Renal cortex interstitium (tissue), 11 donors: ENCODE results near the gene CDHR3. TPM values are rescaled to one million over a fixed set of nuclear protein-coding genes. Genes with fewer than 3 reads are reported as not detected.

Experiments
- DNase-seq, 11 donors: peaks; one replicate each; pipeline ENCODE4 v3.0.0-alpha.2; 2013; ENCODE audit warnings: low read depth in 9 of 11, low spot score in 4 of 11; ENCODE audit errors: extremely low read depth in 1 of 11
- polyA plus RNA-seq, 3 donors: library from polyadenylated mRNA; unstranded; fragments of 120-200 nt; gene quantifications; one replicate each; pipeline ENCODE4 v1.2.1, GENCODE V29; 2013; ENCODE audit not compliant: insufficient read length in 3 of 3

Gene CDHR3
- polyA plus RNA-seq, 3 donors, result 8.0 to 12.1 (median 8.8) TPM

DNA sequence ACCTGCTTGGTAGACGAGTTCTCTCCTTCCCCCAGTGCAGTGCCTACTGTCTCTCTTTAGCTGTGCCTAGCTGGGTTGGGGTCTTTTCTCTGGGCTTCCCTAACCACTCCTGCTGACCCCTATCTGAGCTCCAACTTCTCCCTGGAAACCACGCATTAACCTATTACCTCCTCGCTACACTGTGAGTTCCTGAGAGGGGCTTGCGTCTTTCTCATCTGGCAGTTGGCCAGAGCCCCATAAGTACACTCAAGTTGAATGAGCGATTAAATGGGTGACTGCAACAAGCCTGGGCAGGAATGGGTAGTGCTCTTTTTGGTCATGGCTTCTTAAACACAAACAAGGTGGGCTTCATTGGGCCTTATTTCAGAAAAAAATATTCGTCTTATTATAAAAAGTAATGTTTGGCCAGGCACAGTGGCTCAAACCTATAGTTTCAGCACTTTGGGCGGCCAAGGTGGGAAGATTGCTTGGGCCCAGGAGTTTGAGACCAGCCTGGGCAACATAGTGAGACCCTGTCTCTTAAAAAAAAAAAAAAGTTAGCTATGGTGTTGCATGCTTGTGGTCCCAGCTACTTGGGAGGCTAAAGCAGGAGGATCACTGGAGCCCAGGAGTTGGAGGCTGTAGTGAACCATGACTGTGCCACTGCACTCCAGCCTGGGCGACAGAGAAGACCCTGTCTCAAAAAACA is 107.6 kb downstream of the CDHR3 start:
- DNase-seq, result no peak

DNA sequence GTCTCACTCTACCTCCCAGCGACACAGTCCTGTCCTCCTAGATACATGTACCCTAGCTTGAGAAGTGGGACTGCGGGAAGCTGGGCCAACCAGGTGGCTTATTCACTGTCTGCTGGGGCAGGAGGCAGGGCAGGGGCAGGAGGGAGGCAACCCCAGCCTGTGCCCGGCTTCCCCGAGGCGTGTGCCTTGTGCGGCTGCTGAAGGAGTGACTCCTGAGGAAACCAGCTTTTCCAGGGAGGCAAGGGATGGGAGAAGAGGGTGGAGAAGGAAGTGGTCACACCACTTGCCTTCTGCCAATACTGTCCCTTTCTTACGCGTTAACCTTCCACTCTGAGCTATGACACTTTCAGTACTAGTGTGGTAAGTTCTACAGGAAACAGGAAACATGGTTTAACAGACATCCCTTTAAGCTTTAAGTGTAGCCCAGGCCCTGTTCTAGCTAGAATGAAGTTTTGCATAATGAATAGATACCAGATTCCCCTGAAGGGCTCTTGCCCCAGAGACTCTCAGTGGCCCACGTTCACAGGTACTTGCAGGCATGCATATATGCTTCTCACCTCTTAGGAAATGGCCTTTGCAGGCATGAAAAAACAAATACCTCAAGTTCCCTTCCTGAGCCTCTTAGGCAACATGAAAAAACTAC is 108.4 kb downstream of the CDHR3 start:
- peak in 1 of 11 donors; percentile 36 for DNase-seq

- DNase-seq, result no peak
Observed at GRCh38 chr7:106071999-106072714, 109.1 kb downstream of the CDHR3 start.

- no peak for DNase-seq
Observed at GRCh38 chr7:106072715-106073091, 109.6 kb downstream of the CDHR3 start.

DNA sequence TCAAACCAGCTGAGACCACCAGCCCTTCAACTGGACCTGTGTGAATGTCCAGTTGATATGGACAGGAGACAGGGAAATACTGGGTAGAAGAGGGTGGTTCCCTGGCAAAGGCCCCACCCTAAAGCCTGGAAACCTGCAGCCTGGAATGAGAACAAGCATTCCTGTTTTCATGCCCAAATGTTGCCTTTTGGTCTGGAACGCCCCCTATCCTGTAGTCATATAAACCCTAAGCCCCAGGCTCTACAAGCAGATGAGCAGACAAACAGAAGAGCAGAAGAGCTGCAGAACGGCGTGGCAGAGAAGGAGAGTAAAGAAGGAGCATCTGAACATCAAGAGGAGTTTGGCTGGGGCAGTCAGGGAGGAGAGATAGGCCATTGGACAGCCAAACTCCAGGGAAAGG is 110.6 kb downstream of the CDHR3 start:
- DNase-seq, result no peak

GRCh38 chr7:106074257-106074656 is 111.2 kb downstream of the CDHR3 start:
- DNase-seq, result no peak

DNA sequence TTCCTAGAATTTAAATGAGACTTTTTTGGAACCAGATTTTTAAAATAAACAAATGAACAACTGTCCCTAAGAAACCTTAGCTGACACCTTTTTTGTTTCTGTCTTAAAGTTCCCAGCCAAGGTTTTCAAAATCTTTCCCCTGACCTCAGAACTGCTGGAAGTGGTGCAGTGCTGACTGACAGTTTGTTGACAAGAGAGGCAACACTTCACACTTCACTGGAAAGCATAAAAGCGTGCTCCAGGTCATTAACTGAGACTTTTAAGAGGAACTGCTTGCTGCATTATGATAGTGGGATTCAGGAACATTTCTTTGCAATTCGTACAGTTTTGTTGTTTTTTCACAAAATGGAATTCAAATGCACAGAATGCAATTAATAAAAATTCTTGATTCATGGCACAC is 112.9 kb downstream of the CDHR3 start:
- peak in 1 of 11 donors; percentile 38 for DNase-seq

- DNase-seq, result no peak
Observed at GRCh38 chr7:106076537-106076936, 113.5 kb downstream of the CDHR3 start.

GRCh38 chr7:106080300-106080987 is 117.4 kb downstream of the CDHR3 start:
- no peak for DNase-seq

DNA sequence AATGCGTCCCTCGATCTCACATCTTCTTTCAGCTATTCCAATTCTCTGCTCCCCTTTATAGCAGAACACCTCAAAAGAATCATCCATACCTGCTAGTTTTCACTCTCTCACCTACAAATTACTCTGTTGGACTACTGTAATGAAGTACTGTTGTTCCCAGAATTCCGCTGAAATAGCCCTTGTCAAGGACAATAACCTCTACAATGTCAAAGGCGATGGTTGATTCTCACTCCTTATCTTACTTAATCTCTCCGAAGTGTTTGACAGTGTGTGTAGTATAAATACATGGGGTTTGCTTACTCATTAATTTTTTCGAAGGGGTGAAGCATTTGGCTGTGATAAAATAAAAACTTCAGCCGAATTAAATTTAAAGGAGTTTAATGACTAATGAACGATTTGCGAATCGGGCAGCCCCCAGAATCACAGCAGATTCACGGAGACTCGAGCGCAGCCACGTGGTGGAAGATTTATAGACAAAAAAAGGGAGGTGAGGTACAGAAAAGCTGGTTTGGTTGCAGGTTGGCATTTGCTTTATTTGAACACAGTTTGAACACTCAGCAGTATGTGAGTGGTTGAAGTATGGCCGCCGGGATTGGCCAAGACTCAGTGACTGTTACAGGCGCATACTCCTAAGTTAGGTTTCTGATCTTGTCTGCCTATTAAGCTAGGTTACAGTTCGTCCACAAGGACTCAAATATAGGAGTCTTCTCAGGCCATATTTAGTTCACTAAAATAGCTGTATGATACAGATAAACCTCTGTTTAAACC is 119.2 kb downstream of the CDHR3 start:
- DNase-seq, result no peak

Other genes starting within 250 kb of the CDHR3 start
- 10 to 100 TPM; 10.3 to 12.9 (median 11.4) TPM for gene ATXN7L1, start 86.7 kb upstream of the CDHR3 start, polyA plus RNA-seq
- gene SYPL1, start 149.0 kb downstream of the CDHR3 start, polyA plus RNA-seq, result 100 to 1,000 TPM; 125 to 148 (median 132) TPM